ENCODE results near the gene DNAJA3.

Gene DNAJA3

GRCh38 chr16:4425378-4426020, at the start of gene DNAJA3:
Gene DNAJA3 (plus strand): TSS chr16:4425868. CDS start chr16:4425882, 14 bp downstream.
- H3K9ac ChIP-seq (ENCODE audit: low read depth in 1 of 2, low read length in 2 of 2): peak within 1 kb of the TSS; percentile 94 to 98
- no peaks in the 10 kb centered on the region for H3K27me3 ChIP-seq (ENCODE audit: control insufficient read depth in 1 of 2, insufficient read depth in 2 of 2, low read length in 2 of 2)
- H3K4me3 ChIP-seq (ENCODE audit: low read depth in 1 of 2, low read length in 2 of 2): peak within 1 kb of the TSS; percentile 96 to 99
- no peaks in the 10 kb centered on the region for H3K9me3 ChIP-seq (ENCODE audit: control insufficient read depth in 1 of 2, low read length in 2 of 2)
- H3K4me1 ChIP-seq (ENCODE audit: control insufficient read depth in 1 of 2, insufficient read depth in 2 of 2, low read length in 2 of 2): peaks cover 15 to 26% of the 10 kb centered on the region in 2 donors
- peak within 1 kb of the TSS; percentile 99 for H3K27ac ChIP-seq (ENCODE audit: low read depth, low read length)
- peaks cover 3 to 6% of the 10 kb centered on the region in 2 donors for H3K36me3 ChIP-seq (ENCODE audit: control insufficient read depth in 1 of 2, insufficient read depth in 2 of 2, low read length in 2 of 2)

DNA sequence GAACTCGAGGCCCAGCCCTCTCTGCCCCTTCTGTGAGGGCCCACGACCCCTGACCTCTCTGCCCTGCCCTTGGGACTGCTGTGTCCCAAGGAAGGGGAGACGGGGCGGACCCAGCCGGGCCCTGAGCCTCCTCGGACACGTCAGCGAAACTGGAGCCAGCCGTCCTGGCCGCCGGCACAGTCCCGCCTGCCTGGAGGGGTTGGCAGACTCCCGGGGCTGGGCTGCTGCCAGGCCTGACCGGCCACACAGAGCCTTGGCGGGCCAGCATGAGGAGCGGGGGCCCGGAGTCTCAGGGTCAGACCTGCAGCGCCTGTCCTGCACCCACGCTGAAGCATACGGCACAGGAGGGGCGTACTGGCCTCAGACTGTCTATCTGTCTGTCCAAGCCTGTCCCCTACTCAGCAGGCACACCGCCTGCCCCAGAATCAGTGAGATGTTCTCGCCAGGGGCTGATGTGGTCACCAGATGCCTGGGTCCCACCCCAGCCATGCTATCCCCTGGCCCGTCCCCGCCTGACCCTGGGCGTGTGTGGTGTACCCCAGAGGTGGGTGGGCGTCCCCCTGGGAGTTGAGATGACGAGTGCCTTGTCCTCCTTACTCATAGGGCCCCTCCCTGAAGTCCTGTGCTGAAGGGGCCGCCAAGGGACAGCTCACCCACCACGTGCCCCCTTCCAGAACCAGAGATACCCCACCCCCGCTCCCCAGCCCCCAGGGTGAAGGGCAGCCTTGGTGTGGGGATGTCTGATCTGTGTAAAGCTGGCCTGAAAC, 49.4 kb upstream of the DNAJA3 start:
- peaks cover 11% of the 10 kb centered on the region in 2 donors for H3K4me1 ChIP-seq (ENCODE audit: control insufficient read depth in 1 of 2, insufficient read depth in 2 of 2, low read length in 2 of 2)
- no peaks in the 10 kb centered on the region for H3K27me3 ChIP-seq (ENCODE audit: control insufficient read depth in 1 of 2, insufficient read depth in 2 of 2, low read length in 2 of 2)
- no peaks in the 10 kb centered on the region for H3K9me3 ChIP-seq (ENCODE audit: control insufficient read depth in 1 of 2, low read length in 2 of 2)
- no peak overlapping the region for H3K4me3 ChIP-seq (ENCODE audit: low read depth in 1 of 2, low read length in 2 of 2)
- peaks cover 3 to 11% of the 10 kb centered on the region in 2 donors for H3K36me3 ChIP-seq (ENCODE audit: control insufficient read depth in 1 of 2, insufficient read depth in 2 of 2, low read length in 2 of 2)
- H3K9ac ChIP-seq (ENCODE audit: low read depth in 1 of 2, low read length in 2 of 2): no peak overlapping the region
- H3K27ac ChIP-seq (ENCODE audit: low read depth, low read length): peak overlapping the region; percentile 50

DNA sequence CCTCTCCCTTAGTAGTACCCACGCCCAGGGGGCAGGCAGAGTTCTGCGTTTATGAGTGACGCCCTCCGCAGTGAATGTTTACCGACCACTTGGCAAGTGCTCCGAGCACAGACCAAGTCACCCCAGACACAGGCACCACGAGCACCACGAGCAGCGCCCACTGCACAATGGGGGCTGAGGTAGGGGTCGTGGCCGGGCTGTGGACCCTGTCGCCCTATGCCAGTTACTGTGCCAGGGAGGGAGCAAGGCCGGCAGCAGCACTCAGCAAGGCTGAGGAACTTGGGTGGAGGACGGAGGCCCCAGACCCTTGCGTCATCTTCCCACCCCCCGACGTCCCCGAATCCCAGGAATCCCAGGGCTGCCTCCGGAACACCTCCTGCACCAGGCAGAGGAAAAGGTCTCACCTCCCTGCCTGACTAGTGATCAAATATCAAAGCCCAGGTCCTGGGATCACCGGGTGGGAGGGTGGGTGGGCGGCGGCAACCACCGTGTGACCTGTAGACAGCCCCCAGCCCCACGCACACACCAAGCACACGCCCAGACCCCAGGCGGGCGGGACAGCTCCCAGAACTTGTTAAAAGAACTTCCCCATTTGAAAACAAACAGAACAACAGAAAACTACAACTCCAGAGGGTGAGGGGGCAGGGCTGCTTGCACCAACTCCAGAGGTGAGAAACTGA, 48.6 kb upstream of the DNAJA3 start:
- H3K4me1 ChIP-seq (ENCODE audit: control insufficient read depth in 1 of 2, insufficient read depth in 2 of 2, low read length in 2 of 2): peaks cover 11% of the 10 kb centered on the region in 2 donors

DNA sequence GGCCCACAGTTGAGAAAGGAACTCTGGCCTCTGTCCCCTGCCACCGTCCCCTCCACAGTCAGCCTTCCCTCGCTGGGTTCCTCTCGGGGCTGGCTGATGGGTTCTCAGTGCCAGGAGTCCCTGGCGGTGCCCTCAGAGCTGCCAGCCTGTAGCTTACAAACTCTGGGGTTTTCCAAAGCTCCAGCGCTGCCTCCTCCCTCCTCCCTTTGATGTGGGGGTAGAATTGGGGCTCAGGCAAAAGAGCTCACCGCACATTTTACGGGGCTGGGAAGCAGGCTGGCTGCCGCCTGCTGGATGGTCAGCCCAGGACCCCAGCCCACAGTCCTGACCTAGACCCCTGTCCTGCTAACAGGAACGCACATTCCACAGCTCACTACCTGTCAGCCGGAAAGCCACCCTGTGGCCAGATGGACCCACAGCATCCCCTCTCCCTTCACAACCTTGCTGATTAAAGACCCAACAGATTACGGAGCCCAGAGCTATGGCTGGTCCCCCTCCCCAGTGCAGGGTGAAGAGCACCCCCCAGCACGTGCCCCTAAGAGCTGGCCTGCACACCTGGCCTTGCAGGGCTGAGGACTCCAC, 48.0 kb upstream of the DNAJA3 start:
- Histone ChIP-seq H3K36me3 (ENCODE audit: control insufficient read depth in 1 of 2, insufficient read depth in 2 of 2, low read length in 2 of 2) (peaks cover 3 to 21% of the 10 kb centered on the region in 2 donors), H3K9me3 (ENCODE audit: control insufficient read depth in 1 of 2, low read length in 2 of 2) (no peaks in the 10 kb centered on the region), H3K4me3 (ENCODE audit: low read depth in 1 of 2, low read length in 2 of 2) (no peak overlapping the region), H3K27ac (ENCODE audit: low read depth, low read length) (no peak overlapping the region), H3K4me1 (ENCODE audit: control insufficient read depth in 1 of 2, insufficient read depth in 2 of 2, low read length in 2 of 2) (peaks cover 4 to 5% of the 10 kb centered on the region in 2 donors), H3K9ac (ENCODE audit: low read depth in 1 of 2, low read length in 2 of 2) (no peak overlapping the region), H3K27me3 (ENCODE audit: control insufficient read depth in 1 of 2, insufficient read depth in 2 of 2, low read length in 2 of 2) (no peaks in the 10 kb centered on the region)

More for the DNA sequence above, 48.6 kb upstream of the DNAJA3 start:
- no peaks in the 10 kb centered on the region for H3K27me3 ChIP-seq (ENCODE audit: control insufficient read depth in 1 of 2, insufficient read depth in 2 of 2, low read length in 2 of 2)
- H3K36me3 ChIP-seq (ENCODE audit: control insufficient read depth in 1 of 2, insufficient read depth in 2 of 2, low read length in 2 of 2): peaks cover 3 to 17% of the 10 kb centered on the region in 2 donors
- no peak overlapping the region for H3K9ac ChIP-seq (ENCODE audit: low read depth in 1 of 2, low read length in 2 of 2)
- H3K9me3 ChIP-seq (ENCODE audit: control insufficient read depth in 1 of 2, low read length in 2 of 2): no peaks in the 10 kb centered on the region
- no peak overlapping the region for H3K4me3 ChIP-seq (ENCODE audit: low read depth in 1 of 2, low read length in 2 of 2)
- peak overlapping the region; percentile 32 for H3K27ac ChIP-seq (ENCODE audit: low read depth, low read length)

GRCh38 chr16:4378161-4378666, 47.5 kb upstream of the DNAJA3 start:
- H3K9ac ChIP-seq (ENCODE audit: low read depth in 1 of 2, low read length in 2 of 2): no peak overlapping the region
- H3K27ac ChIP-seq (ENCODE audit: low read depth, low read length): no peak overlapping the region
- no peaks in the 10 kb centered on the region for H3K9me3 ChIP-seq (ENCODE audit: control insufficient read depth in 1 of 2, low read length in 2 of 2)
- peaks cover 3 to 26% of the 10 kb centered on the region in 2 donors for H3K36me3 ChIP-seq (ENCODE audit: control insufficient read depth in 1 of 2, insufficient read depth in 2 of 2, low read length in 2 of 2)
- peaks cover 0 to 3% of the 10 kb centered on the region in 2 donors for H3K4me1 ChIP-seq (ENCODE audit: control insufficient read depth in 1 of 2, insufficient read depth in 2 of 2, low read length in 2 of 2)
- H3K4me3 ChIP-seq (ENCODE audit: low read depth in 1 of 2, low read length in 2 of 2): no peak overlapping the region
- H3K27me3 ChIP-seq (ENCODE audit: control insufficient read depth in 1 of 2, insufficient read depth in 2 of 2, low read length in 2 of 2): no peaks in the 10 kb centered on the region

DNA sequence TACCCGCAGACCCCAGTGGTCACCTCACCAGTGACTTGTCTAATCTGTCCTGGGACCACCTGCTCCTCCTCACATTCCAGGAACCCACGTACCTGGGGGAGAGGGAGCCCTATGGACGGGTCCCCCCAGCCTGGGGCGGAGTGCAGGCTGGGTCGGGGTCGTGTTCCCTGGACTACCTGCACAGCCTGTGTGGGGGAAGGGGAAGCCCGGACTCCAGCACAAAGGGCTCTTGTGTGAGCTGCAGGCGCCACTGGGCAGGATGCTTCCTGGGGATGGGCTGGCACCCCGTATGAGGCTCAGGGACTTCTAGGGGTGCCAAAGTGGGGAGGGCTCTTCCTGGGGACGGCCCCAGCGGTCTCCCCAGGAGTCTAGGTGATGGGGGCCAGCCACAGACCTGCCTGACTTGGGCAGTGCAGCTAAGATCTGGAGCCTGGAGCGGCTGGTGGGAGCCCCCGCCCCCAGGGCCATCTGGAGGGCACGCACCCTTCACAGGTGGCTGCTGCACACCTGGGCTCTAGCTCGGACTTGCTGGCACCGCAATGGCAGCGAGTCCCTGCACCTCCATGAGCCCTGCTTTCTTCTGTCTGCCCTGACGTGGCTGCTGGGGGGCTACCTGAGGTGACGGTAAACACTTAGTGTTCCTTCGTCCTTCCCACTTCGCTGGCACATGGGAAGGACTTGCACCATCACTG, 46.5 kb upstream of the DNAJA3 start:
- Histone ChIP-seq H3K4me1 (ENCODE audit: control insufficient read depth in 1 of 2, insufficient read depth in 2 of 2, low read length in 2 of 2) (no peaks in the 10 kb centered on the region), H3K9me3 (ENCODE audit: control insufficient read depth in 1 of 2, low read length in 2 of 2) (no peaks in the 10 kb centered on the region), H3K9ac (ENCODE audit: low read depth in 1 of 2, low read length in 2 of 2) (no peak overlapping the region), H3K27me3 (ENCODE audit: control insufficient read depth in 1 of 2, insufficient read depth in 2 of 2, low read length in 2 of 2) (no peaks in the 10 kb centered on the region), H3K36me3 (ENCODE audit: control insufficient read depth in 1 of 2, insufficient read depth in 2 of 2, low read length in 2 of 2) (peaks cover 3 to 34% of the 10 kb centered on the region in 2 donors), H3K27ac (ENCODE audit: low read depth, low read length) (peak overlapping the region; percentile 20), H3K4me3 (ENCODE audit: low read depth in 1 of 2, low read length in 2 of 2) (no peak overlapping the region)

GRCh38 chr16:4380119-4381063, 45.3 kb upstream of the DNAJA3 start:
- Histone ChIP-seq H3K27ac (ENCODE audit: low read depth, low read length) (no peak overlapping the region), H3K4me1 (ENCODE audit: control insufficient read depth in 1 of 2, insufficient read depth in 2 of 2, low read length in 2 of 2) (no peaks in the 10 kb centered on the region), H3K4me3 (ENCODE audit: low read depth in 1 of 2, low read length in 2 of 2) (no peak overlapping the region), H3K27me3 (ENCODE audit: control insufficient read depth in 1 of 2, insufficient read depth in 2 of 2, low read length in 2 of 2) (no peaks in the 10 kb centered on the region), H3K9ac (ENCODE audit: low read depth in 1 of 2, low read length in 2 of 2) (no peak overlapping the region), H3K36me3 (ENCODE audit: control insufficient read depth in 1 of 2, insufficient read depth in 2 of 2, low read length in 2 of 2) (peaks cover 8 to 41% of the 10 kb centered on the region in 2 donors), H3K9me3 (ENCODE audit: control insufficient read depth in 1 of 2, low read length in 2 of 2) (no peaks in the 10 kb centered on the region)

DNA sequence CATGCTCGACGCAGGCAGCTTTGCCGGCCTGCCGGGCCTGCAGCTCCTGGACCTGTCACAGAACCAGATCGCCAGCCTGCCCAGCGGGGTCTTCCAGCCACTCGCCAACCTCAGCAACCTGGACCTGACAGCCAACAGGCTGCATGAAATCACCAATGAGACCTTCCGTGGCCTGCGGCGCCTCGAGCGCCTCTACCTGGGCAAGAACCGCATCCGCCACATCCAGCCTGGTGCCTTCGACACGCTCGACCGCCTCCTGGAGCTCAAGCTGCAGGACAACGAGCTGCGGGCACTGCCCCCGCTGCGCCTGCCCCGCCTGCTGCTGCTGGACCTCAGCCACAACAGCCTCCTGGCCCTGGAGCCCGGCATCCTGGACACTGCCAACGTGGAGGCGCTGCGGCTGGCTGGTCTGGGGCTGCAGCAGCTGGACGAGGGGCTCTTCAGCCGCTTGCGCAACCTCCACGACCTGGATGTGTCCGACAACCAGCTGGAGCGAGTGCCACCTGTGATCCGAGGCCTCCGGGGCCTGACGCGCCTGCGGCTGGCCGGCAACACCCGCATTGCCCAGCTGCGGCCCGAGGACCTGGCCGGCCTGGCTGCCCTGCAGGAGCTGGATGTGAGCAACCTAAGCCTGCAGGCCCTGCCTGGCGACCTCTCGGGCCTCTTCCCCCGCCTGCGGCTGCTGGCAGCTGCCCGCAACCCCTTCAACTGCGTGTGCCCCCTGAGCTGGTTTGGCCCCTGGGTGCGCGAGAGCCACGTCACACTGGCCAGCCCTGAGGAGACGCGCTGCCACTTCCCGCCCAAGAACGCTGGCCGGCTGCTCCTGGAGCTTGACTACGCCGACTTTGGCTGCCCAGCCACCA, 44.4 kb upstream of the DNAJA3 start:
- Histone ChIP-seq H3K27me3 (ENCODE audit: control insufficient read depth in 1 of 2, insufficient read depth in 2 of 2, low read length in 2 of 2) (no peaks in the 10 kb centered on the region), H3K4me1 (ENCODE audit: control insufficient read depth in 1 of 2, insufficient read depth in 2 of 2, low read length in 2 of 2) (no peaks in the 10 kb centered on the region), H3K36me3 (ENCODE audit: control insufficient read depth in 1 of 2, insufficient read depth in 2 of 2, low read length in 2 of 2) (peaks cover 8 to 45% of the 10 kb centered on the region in 2 donors), H3K9me3 (ENCODE audit: control insufficient read depth in 1 of 2, low read length in 2 of 2) (no peaks in the 10 kb centered on the region), H3K27ac (ENCODE audit: low read depth, low read length) (no peak overlapping the region), H3K9ac (ENCODE audit: low read depth in 1 of 2, low read length in 2 of 2) (no peak overlapping the region), H3K4me3 (ENCODE audit: low read depth in 1 of 2, low read length in 2 of 2) (no peak overlapping the region)

Measured in duodenal mucosa (tissue), 2 donors.